ENCODE results near the gene TEAD2.
"Not testable (repeated sequence)": the region's sequence is repeated elsewhere in the genome, so short reads cannot be mapped to it uniquely, and the experiment has no call there.

The TEAD2 gene

DNA sequence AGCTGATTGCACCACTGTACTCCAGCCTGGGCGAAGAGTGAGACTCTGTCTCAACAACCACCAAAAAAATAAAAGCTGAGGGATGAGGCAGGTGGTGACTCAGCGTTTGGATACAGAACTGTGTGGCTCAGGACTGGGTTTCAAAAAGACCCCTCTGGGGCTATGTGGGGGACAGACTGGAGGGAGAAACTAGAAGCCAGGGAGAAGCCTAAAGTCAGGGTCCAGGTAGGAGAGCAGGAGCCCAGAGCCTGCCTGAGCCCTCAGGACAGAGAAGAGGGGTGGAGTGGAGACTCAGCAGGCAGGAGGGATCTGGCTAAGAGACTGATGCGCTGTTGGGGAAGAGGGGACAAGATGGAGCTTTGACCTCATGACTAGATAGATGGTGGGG, 28.8 kb downstream of the TEAD2 start:
- DNase-seq (ENCODE audit: low read depth), result no peak

DNA sequence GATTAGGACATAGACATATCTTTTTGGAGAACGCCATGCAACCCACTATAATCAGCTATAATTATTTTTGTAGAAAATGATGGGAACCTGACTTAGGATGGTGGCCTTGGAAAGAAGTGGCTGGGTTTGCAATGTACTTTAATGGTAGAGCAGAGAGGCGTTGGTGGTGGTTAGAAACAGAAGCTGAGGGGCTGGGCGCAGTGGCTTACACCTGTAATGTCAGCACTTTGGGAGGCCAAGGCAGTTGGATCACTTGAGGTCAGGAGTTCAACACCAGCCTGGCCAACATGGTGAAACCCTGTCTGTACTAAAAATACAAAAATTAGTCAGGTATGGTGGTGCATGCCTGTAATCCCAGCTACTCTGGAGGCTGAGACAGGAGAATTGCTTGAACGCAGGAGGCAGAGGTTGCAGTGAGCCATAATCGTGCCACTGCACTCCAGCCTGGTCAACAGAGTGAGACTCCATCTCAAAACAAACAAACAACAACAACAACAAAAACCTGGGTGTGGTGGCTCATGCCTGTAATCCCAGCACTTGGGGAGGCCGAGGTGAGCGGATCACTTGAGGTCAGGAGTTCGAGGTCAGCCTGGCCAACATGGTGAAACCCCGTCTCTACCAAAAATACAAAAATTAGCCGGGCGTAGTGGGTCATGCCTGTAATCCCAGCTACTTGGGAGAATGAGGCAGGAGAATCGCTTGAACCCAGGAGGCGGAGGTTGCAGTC, 29.4 kb downstream of the TEAD2 start:
- not testable (repeated sequence) for DNase-seq (ENCODE audit: low read depth)

DNA sequence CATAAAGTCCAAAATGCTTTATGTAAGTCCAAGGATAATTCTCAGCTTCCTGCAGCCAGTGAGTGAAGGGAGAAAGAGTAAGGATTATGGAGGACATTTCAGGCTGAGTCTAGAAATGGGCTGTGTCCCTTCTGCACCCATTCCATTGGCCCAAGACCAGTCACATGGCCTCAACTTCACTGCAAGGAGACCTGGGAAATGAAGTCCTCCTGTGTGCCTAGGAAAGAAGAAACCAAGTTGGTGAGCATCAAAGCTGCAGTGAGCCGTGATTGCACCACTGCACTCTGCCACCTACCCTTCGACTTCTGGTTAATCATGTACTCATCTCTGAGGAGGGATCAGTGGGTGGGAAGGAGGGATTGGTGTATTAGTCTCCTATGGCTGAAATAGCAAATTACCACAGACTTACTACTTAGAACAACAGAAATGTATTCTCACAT, 30.6 kb downstream of the TEAD2 start:
- DNase-seq (ENCODE audit: low read depth), result peak; percentile 30

DNA sequence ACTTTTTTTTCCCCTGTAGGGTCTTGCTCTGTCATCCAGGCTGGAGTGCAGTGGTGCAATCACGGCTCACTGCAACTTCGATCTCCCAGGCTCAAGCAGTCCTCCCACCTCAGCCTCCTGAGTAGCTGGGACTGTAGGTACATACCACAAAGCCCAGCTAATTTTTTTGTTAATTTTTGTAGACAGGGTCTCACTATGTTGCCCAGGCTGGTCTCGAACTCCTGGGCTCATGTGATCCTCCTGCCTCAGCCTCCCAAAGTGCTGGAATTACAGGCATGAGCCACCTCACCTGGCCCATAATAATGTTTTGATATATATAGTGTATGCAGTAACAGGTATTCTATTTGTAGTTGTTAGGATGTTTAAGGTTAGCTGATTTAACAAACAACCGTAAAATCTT, 31.0 kb downstream of the TEAD2 start:
- DNase-seq (ENCODE audit: low read depth), result not testable (repeated sequence)

DNA sequence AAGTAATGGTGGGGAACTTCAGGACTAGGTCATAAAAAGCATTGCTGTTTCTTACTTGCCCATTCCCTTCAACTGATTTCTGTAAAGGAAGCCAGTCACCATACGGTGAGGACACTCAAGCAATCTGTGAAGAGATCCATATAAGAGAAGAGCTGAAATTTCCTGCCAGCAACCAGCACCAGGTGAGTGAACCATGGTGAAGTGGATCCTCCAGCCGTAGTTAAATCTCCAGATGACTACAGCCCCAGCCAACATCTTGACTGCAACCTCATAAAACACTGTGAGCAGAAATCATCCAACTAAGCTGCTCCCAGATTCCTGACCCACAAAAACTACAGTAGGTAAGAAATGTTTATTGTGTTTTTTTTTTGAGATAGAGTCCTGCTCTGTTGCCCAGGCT, 33.5 kb downstream of the TEAD2 start:
- DNase-seq (ENCODE audit: low read depth), result no peak

DNA sequence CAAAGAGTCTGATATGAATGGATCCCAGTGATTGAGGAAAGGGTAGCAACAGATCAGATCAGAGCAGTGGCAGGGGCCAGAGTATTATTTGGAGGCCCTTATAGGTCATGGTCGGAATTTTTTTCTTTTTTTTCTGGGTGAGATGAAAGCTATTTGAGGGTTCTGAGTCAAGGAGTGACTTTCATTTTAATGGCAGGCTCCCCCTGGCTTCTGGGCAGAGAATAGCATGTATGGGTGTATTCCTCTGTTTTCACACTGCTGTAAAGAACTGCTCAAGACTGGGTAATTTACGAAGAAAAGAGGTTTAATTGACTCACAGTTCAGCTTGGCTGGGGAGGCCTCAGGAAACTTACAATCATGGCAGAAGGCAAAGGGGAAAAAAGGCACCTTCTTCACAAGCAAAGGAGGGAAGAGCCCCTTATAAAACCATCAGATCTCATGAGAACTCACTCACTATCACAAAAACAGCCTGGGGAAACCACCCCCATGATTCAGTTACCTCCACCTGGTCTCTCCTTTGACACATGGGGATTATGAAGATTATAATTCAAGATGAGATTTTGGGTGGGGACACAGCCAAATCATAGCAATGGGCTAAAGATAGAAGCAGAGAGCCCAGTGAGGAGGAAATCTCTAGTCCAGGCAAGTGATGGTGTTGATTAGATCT, 34.2 kb downstream of the TEAD2 start:
- DNase-seq (ENCODE audit: low read depth), result no peak

DNA sequence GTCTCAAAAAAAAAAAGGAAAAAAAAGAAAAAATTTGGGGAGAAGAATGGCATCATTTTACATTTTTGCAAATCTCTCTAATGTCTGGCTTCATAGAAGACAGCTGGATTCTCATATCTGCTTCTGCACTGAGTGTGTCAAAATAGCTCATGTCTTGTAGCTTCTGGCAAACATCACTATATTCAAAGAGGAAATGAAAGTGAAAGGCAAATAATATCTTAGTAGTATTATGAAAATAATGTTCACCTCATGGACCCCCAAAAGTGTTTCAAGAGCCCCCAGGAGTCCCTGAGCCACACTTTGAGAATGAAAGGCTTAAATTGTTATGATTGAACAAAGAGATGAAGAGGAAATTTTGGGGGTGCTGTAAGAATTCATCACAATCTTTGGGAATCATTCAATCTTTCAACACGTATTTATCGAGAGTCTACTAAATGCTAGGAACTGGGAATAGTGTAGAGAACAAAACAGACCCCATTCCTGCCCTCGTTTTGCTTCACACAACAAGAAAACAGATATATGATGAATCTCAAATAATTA, 36.0 kb downstream of the TEAD2 start:
- no peak for DNase-seq (ENCODE audit: low read depth)

DNA sequence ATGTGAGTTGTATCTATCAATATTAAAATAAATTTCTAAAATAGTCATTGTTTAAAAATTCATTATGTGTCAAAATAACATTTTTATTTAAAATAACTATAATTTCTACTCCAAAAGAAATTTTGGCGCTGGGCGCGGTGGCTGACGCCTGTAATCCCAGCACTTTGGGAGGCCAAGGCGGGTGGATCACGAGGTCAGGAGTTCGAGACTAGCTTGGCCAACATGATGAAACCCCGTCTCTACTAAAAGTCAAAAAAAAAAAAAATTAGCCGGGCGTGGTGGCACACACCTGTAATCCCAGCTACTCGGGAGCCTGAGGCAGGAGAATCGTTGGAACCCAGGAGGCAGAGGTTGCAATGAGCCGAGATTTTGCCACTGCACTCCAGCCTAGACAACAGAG, 36.5 kb downstream of the TEAD2 start:
- DNase-seq (ENCODE audit: low read depth), result not testable (repeated sequence)

DNA sequence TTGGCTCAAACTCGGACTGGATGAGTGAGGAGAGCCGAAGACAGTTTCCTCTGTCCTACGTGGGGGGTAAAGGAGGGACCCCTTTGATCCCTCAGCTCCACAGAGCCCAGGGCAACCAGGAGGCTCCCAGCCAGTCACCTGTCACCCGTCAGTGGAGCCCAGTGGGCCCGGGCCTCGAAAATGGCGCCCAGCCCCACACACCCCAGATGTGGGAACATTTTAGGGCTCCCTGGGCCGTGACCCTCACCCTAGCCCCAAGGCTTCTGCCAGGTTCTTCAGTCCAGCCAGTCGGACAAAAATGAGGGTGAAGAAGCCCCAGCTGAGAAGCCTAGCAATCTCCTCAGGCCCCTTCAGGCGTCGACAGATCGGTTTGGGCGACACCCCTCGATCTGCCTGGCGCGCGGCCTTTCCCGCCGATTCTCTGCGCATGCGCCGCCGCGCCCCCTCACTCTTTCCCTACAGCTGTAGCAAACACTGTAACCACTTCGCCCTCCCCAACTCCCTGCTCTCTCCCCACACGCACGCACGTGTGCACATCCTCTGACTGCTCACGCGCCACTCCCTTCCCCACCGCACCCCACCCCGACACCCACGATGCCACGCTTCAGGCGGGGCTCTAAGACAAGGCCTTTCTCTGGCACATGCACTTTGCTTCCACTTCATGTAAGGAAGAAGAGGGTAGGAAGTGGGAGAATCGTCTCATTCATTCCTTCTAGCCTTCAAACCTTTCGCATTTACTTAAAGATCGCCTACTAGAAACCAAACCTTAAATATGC, 37.2 kb downstream of the TEAD2 start, which contains the start of gene SLC6A16:
Gene SLC6A16, minus strand, starts transcription at position 391 of the 776 bp plus-strand sequence. CDS start 13,844 bp downstream, outside the sequence.
- no peak for DNase-seq (ENCODE audit: low read depth)

DNA sequence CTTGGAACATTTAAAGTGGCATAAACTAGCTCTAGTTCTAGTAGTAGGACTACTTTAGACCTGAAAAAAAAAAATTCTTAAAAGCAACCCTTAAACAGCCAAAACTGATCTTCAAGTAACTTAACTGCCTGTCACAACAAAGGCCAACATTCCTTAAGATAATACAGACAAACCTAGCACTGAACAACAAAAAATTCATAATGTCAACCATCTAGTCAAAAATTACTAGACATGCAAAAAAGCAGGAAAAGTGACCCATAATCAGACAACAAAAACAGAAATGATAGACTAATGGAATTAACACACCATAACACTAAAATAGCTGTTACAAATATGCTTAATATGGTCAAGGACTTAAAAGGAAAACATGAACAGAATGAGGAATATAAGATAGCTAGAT, 43.9 kb downstream of the TEAD2 start:
- no peak for DNase-seq (ENCODE audit: low read depth)

DNA sequence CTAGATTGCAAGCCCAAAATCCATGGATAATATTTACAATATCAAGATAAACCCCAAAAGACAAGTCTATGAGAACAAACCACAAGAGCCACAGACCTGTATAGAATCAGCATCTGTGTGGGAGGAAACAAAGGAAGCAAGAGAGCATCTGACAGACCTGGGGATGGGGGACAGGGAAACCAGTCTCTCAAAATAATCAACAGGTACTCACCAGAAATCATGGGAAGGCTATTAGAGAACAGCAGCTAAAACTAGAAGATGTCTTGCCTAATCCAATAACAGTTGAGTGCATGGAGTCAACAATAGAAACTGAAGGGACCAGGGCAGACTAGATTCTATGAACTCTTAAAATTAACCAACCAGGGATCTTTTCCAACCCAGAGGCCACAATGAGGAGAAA, 45.9 kb downstream of the TEAD2 start:
- DNase-seq (ENCODE audit: low read depth), result no peak

DNA sequence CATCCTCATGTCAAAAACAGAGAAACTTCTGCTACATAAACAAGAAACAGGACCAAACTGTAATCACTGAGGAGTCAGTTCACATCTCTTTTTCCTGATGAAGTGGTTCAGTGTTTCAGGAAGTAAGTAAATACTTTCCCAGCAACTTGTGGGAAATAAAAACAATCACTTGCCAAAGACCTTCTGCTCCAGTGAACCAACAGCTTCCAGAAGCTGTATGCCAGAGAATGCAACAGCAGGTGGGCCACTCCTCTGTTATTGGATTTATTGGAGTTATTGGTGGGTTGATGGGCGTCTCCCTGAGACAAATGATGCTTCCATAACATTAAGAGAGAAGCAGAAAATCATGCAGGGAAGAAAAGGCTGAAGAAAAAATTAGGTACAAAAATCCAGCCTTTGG, 47.1 kb downstream of the TEAD2 start:
- no peak for DNase-seq (ENCODE audit: low read depth)

DNA sequence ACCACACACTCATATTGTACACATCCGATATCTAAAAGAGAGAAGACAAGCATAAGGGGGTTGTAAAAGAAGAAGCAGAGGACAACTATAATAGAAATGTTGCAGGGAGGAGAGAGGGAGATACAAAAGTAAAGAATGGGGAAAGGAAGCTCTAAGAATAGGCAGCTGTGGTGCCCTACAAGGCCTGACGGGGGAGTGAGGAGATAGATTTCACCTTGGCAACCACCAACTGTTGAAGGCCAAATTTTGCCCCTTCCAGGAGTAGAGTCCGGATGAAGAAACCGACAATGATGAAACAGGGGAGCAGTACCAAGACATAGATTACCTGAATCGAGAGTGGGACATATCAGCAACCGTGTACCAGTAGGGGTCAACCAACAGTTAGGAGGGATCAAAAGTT, 53.1 kb downstream of the TEAD2 start:
- no peak for DNase-seq (ENCODE audit: low read depth)

DNA sequence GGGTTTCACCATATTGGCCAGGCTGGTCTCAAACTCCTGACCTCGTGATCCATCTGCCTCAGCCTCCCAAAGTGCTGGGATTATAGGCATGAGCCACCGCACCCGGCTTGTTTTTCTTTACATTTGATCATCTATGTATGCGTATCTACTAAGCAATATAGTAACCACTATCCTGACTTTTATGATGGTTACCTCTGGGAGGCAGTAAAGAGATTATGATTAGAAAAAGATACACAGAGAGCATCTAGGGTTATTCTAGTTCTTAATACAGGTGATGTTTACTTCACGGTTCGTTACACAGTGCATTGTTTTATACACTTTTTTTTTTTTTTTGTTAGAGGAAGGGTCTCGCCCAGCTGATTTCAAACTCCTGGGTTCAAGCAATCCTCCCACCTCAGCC, 55.5 kb downstream of the TEAD2 start:
- DNase-seq (ENCODE audit: low read depth), result not testable (repeated sequence)

DNA sequence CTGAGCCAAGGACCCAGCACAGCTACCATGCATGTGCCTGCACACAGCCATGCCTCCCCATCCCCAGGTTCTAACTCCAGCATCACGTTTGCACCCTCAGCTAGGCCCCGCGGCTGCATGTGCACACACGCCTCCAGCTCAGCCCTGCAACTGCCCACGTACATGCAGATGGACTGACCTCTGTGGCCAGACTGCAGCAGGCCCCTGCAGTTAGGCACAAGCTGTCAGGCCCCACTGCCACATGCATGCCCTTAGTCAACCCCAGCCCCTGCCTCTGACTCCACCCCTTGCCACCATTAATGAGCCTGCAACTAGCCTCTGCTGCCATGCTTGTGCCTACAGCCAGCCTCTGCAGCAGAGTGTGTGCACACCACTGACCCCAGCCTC, 60.4 kb downstream of the TEAD2 start:
- DNase-seq (ENCODE audit: low read depth), result no peak

DNA sequence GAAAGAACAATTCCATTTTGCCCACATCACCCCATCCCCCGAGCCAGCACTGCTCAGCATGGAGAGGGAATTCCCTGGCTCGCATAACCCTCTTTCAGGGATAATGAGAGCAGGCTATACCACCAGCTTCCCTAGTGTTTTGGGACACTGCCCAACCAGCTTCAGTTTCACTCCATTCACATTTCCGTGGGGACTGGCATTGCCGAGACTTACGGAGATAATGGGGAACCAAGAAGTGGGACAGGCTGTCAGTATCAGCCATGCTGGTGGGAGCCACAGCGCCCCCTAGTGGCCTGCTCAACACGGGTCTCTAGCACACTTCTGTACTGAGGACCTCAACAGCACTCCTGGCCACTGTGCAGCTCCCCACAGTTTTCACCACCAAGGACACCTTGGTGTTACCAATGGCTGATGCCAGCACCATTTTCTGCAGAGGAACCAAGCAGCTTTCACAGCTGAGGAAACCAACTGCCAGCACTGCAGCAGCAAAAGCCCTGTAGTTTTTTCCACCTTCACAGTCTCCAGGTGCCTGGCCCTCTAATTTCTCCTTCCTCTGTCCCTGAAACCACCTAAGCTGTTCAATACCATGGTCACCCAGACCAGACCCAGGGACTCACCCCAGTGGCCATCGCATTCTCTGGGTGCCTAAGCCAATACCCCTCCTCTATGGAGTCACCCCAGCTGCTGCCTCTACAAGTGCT, 60.9 kb downstream of the TEAD2 start:
- DNase-seq (ENCODE audit: low read depth), result peak; percentile 70

DNA sequence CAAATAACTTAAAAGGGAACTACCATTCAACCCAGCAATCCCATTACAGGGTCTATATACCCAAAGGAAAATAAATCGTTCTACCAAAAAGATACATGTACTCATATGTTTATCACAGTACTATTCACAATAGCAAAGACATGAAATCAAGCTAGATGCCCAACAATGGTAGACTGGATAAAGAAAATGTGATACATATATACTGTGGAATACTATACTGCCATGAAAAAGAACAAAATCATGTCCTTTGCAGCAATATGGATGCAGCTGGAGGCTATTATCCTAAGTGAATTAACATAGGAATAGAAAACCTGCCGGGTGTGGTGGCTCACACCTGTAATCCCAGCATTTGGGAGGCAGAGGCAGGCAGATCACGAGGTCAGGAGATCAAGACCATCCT, 63.6 kb downstream of the TEAD2 start:
- DNase-seq (ENCODE audit: low read depth), result not testable (repeated sequence)

DNA sequence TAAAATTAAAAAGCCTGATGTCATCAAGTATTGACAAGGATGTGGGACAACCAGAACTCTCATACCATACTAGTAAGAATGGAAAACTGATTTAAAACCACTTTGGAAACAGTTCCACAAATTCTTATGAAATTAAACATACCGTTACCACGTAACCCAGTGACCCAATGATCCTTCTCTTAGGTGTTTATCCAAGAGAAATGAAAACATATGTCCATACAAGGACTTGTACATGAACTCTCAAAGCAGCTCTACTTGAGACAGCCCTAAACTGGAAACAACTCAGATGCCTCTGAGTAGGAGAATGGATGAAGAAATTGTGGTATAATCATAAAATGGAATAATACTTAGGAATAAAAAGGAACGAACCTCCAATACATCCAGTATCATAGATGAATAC, 64.8 kb downstream of the TEAD2 start:
- DNase-seq (ENCODE audit: low read depth), result no peak

DNA sequence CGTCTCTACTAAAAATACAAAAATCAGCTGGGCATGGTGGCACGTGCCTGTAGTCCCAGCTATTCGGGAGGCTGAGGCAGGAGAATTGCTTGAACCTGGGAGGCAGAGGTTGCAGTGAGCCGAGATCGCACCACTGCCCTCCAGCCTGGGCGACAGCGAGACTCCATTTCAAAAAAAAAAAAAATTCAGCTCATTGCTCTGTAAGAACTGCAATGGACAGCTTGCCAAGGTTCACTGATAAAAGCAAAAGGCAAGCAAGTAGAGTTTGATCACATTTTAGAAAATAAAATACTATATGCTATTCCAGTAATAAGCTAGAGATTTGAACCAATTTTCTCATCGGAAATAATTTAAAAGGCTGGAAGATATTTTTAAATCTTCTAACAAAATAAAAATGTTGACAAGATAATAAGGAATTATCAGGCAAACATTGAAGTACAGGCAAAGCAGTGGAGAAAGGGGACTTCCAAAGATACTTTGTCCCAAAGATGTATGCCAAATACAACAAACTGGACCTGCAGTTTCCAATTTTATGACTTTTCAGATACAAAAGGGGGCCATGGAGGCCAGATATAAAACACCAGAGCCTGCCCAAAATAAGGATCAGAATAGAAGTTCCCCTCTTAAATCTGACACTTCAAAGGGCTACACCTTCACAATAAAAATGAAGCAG, 66.9 kb downstream of the TEAD2 start:
- no peak for DNase-seq (ENCODE audit: low read depth)

DNA sequence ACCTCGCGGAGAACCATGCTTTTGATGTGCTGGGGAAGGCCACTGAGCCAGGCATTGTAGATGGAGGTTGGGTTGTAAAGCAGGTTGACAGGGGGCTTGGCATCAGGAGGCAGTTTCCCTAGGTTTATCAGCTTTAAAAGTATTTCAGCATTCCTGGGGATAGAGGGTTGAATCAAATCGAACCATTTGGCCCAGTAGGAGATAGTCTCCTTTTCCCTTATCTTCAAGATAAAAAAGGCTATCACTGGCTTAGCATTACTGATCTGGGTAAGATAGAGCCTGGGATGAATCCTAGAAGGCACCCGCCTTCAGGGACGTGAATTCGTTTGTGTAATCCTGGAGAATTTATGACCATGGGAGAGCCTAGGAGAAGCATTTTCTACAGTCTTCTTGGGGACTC, 67.8 kb downstream of the TEAD2 start:
- DNase-seq (ENCODE audit: low read depth), result no peak

Measured in activated T-helper 9 cell treated with anti-CD3 and anti-CD28 coated beads, Interleukin-2, amount 50 U/mL, for 16 hours (primary cell).